WTC11 (cell line): ENCODE results near the gene DDB1. TPM values are rescaled to one million over a fixed set of nuclear protein-coding genes. Genes with fewer than 3 reads are reported as not detected.
A peak's percentile ranks its signal among the peaks of the same experiment; 100 is the strongest.

ENCODE experiments used
- CREB1 ChIP-seq: sonication (generic); formaldehyde crosslinking; IDR thresholded peaks from 2 replicates; pipeline ENCODE4 v1.8.0; 2023; ENCODE audit warnings: mild to moderate bottlenecking, missing genetic modification reagents
- ELF4 ChIP-seq: sonication (generic); formaldehyde crosslinking; IDR thresholded peaks from 2 replicates; pipeline ENCODE4 v1.8.1; 2022; ENCODE audit warnings: low read depth, mild to moderate bottlenecking, moderate library complexity, missing genetic modification reagents
- FOXJ3 ChIP-seq: sonication (generic); formaldehyde crosslinking; IDR thresholded peaks from 2 replicates; pipeline ENCODE4 v1.9.0; 2021; ENCODE audit warnings: missing genetic modification reagents, mild to moderate bottlenecking, borderline replicate concordance
- NFATC4 ChIP-seq: fragments of 250-450 bp; sonication (Bioruptor Pico); IDR thresholded peaks from 2 replicates; pipeline ENCODE4 v1.9.0; 2021; ENCODE audit warnings: mild to moderate bottlenecking
- RELA ChIP-seq: sonication (generic); formaldehyde crosslinking; IDR thresholded peaks from 2 replicates; pipeline ENCODE4 v1.8.1; 2022; ENCODE audit warnings: missing genetic modification reagents, mild to moderate bottlenecking, borderline replicate concordance
- SMAD4 ChIP-seq: sonication (generic); formaldehyde crosslinking; IDR thresholded peaks from 2 replicates; pipeline ENCODE4 v1.8.0; 2022; ENCODE audit warnings: mild to moderate bottlenecking, missing genetic modification reagents
- ZNF232 ChIP-seq: sonication (generic); formaldehyde crosslinking; IDR thresholded peaks from 2 replicates; pipeline ENCODE4 v1.8.0; 2022; ENCODE audit warnings: mild to moderate bottlenecking, missing genetic modification reagents
- ZNF263 ChIP-seq: sonication (generic); formaldehyde crosslinking; IDR thresholded peaks from 2 replicates; pipeline ENCODE4 v1.8.1; 2022; ENCODE audit warnings: low read depth, mild to moderate bottlenecking, moderate library complexity, missing genetic modification reagents
- ZNF671 ChIP-seq: fragments of 250-450 bp; sonication (Bioruptor Pico); IDR thresholded peaks from 2 replicates; pipeline ENCODE4 v1.8.0; 2021; ENCODE audit warnings: mild to moderate bottlenecking
- total RNA-seq: library from RNA; stranded (reverse); gene quantifications from 3 replicates; pipeline ENCODE4 v1.2.3, GENCODE V29; 2021
- TF ChIP-seq, protein P1 (sequence below): sonication (generic); formaldehyde crosslinking; conservative IDR thresholded peaks from 2 replicates; pipeline ENCODE4 v1.8.1; 2022; ENCODE audit warnings: mild to moderate bottlenecking, missing genetic modification reagents
- TF ChIP-seq, protein P2 (sequence below): sonication (generic); formaldehyde crosslinking; IDR thresholded peaks from 2 replicates; pipeline ENCODE4 v1.8.0; 2022; ENCODE audit warnings: mild to moderate bottlenecking, missing genetic modification reagents
- TF ChIP-seq, protein P3 (sequence below): sonication (generic); formaldehyde crosslinking; IDR thresholded peaks from 2 replicates; pipeline ENCODE4 v1.8.1; 2022; ENCODE audit warnings: low read depth, mild to moderate bottlenecking, moderate library complexity, missing genetic modification reagents, borderline replicate concordance
- TF ChIP-seq, protein P4 (sequence below): sonication (generic); formaldehyde crosslinking; IDR thresholded peaks from 2 replicates; pipeline ENCODE4 v1.8.0; 2022; ENCODE audit warnings: mild to moderate bottlenecking, missing genetic modification reagents
- TF ChIP-seq, protein P5 (sequence below): sonication (generic); formaldehyde crosslinking; IDR thresholded peaks from 2 replicates; pipeline ENCODE4 v1.8.1; 2022; ENCODE audit warnings: mild to moderate bottlenecking, missing genetic modification reagents, moderate library complexity, borderline replicate concordance
- TF ChIP-seq, protein P6 (sequence below): sonication (generic); formaldehyde crosslinking; IDR thresholded peaks from 2 replicates; pipeline ENCODE4 v1.8.1; 2023; ENCODE audit warnings: mild to moderate bottlenecking, missing genetic modification reagents
- TF ChIP-seq, protein P7 (sequence below): fragments of 250-450 bp; sonication (Bioruptor Pico); IDR thresholded peaks from 2 replicates; pipeline ENCODE4 v1.9.0; 2021; ENCODE audit warnings: mild to moderate bottlenecking
- TF ChIP-seq, protein P8 (sequence below): fragments of 250-450 bp; sonication (Bioruptor Pico); IDR thresholded peaks from 2 replicates; pipeline ENCODE4 v2.1.2; 2022; ENCODE audit warnings: mild to moderate bottlenecking, moderate library complexity
- TF ChIP-seq, protein P9 (sequence below): sonication (generic); formaldehyde crosslinking; IDR thresholded peaks from 2 replicates; pipeline ENCODE4 v1.8.1; 2023; ENCODE audit warnings: mild to moderate bottlenecking, missing genetic modification reagents
- TF ChIP-seq, protein P10 (sequence below): fragments of 250-450 bp; sonication (Bioruptor Pico); IDR thresholded peaks from 2 replicates; pipeline ENCODE4 v1.9.0; 2021; ENCODE audit warnings: moderate library complexity, mild to moderate bottlenecking, inconsistent platforms, borderline replicate concordance

DDB1 gene
- total RNA-seq, 1 experiment from 2014 or later = 316 TPM

DNA sequence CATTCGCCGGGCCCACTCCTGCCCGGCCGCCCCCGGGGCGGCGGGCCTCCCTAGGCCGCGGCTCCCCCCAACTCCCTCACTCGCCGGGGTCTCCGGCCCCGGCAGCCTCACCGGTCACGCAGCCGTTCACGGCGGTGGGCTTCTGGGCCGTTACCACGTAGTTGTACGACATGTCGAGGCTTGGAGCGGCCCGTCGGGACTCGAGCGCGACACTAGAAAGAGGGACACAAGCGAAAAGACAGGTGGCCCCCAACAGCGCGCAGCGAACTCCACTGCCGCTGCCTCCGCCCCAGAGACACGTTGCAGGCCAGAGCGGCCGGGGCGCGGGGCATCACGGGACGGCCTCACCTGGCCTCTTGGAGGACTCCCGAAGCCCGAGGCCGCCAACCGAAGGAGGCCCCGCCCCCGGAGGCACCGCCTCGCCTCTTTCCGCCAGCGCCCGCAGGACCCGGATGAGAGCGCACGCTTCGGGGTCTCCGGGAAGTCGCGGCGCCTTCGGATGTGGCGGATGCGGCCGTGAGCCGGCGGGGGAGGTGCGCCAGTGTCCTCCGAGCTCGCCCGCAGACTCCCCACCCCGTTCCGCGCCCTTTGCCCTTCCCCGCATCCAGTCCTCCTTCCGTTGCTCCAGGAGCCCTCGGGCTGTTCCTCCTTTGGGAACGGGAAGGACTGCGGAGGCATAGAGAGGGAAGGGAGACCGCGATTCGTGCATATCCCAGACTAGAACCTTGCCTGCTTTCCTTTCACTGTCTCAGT, at the start of gene DDB1, which contains the start of gene TKFC (continued):
- no peak for TF ChIP-seq CREB1 (CRISPR knock-in tag)
- TF ChIP-seq, protein P1, sequence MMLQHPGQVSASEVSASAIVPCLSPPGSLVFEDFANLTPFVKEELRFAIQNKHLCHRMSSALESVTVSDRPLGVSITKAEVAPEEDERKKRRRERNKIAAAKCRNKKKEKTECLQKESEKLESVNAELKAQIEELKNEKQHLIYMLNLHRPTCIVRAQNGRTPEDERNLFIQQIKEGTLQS (CRISPR knock-in tag) = no peak
- peak; percentile 97 for TF ChIP-seq ZNF232
- TF ChIP-seq RELA = no peak
- TF ChIP-seq, protein P2, sequence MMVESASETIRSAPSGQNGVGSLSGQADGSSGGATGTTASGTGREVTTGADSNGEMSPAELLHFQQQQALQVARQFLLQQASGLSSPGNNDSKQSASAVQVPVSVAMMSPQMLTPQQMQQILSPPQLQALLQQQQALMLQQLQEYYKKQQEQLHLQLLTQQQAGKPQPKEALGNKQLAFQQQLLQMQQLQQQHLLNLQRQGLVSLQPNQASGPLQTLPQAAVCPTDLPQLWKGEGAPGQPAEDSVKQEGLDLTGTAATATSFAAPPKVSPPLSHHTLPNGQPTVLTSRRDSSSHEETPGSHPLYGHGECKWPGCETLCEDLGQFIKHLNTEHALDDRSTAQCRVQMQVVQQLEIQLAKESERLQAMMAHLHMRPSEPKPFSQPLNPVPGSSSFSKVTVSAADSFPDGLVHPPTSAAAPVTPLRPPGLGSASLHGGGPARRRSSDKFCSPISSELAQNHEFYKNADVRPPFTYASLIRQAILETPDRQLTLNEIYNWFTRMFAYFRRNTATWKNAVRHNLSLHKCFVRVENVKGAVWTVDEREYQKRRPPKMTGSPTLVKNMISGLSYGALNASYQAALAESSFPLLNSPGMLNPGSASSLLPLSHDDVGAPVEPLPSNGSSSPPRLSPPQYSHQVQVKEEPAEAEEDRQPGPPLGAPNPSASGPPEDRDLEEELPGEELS = peak; percentile 48; the same call in 1 of the 2 replicates
- TF ChIP-seq, protein P3, sequence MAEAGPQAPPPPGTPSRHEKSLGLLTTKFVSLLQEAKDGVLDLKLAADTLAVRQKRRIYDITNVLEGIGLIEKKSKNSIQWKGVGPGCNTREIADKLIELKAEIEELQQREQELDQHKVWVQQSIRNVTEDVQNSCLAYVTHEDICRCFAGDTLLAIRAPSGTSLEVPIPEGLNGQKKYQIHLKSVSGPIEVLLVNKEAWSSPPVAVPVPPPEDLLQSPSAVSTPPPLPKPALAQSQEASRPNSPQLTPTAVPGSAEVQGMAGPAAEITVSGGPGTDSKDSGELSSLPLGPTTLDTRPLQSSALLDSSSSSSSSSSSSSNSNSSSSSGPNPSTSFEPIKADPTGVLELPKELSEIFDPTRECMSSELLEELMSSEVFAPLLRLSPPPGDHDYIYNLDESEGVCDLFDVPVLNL (CRISPR knock-in tag) = no peak
- TF ChIP-seq, protein P4, sequence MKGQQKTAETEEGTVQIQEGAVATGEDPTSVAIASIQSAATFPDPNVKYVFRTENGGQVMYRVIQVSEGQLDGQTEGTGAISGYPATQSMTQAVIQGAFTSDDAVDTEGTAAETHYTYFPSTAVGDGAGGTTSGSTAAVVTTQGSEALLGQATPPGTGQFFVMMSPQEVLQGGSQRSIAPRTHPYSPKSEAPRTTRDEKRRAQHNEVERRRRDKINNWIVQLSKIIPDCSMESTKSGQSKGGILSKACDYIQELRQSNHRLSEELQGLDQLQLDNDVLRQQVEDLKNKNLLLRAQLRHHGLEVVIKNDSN = peak; percentile 78; the same call in 1 of the 2 replicates
- TF ChIP-seq, protein P5, sequence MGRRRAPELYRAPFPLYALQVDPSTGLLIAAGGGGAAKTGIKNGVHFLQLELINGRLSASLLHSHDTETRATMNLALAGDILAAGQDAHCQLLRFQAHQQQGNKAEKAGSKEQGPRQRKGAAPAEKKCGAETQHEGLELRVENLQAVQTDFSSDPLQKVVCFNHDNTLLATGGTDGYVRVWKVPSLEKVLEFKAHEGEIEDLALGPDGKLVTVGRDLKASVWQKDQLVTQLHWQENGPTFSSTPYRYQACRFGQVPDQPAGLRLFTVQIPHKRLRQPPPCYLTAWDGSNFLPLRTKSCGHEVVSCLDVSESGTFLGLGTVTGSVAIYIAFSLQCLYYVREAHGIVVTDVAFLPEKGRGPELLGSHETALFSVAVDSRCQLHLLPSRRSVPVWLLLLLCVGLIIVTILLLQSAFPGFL = no peak
- TF ChIP-seq, protein P6, sequence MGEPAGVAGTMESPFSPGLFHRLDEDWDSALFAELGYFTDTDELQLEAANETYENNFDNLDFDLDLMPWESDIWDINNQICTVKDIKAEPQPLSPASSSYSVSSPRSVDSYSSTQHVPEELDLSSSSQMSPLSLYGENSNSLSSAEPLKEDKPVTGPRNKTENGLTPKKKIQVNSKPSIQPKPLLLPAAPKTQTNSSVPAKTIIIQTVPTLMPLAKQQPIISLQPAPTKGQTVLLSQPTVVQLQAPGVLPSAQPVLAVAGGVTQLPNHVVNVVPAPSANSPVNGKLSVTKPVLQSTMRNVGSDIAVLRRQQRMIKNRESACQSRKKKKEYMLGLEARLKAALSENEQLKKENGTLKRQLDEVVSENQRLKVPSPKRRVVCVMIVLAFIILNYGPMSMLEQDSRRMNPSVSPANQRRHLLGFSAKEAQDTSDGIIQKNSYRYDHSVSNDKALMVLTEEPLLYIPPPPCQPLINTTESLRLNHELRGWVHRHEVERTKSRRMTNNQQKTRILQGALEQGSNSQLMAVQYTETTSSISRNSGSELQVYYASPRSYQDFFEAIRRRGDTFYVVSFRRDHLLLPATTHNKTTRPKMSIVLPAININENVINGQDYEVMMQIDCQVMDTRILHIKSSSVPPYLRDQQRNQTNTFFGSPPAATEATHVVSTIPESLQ = no peak
- TF ChIP-seq, protein P7, sequence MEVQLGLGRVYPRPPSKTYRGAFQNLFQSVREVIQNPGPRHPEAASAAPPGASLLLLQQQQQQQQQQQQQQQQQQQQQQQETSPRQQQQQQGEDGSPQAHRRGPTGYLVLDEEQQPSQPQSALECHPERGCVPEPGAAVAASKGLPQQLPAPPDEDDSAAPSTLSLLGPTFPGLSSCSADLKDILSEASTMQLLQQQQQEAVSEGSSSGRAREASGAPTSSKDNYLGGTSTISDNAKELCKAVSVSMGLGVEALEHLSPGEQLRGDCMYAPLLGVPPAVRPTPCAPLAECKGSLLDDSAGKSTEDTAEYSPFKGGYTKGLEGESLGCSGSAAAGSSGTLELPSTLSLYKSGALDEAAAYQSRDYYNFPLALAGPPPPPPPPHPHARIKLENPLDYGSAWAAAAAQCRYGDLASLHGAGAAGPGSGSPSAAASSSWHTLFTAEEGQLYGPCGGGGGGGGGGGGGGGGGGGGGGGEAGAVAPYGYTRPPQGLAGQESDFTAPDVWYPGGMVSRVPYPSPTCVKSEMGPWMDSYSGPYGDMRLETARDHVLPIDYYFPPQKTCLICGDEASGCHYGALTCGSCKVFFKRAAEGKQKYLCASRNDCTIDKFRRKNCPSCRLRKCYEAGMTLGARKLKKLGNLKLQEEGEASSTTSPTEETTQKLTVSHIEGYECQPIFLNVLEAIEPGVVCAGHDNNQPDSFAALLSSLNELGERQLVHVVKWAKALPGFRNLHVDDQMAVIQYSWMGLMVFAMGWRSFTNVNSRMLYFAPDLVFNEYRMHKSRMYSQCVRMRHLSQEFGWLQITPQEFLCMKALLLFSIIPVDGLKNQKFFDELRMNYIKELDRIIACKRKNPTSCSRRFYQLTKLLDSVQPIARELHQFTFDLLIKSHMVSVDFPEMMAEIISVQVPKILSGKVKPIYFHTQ (CRISPR knock-in tag) = no peak
- no peak for TF ChIP-seq FOXJ3 (CRISPR knock-in tag)
- TF ChIP-seq ZNF263 (CRISPR knock-in tag) = no peak
- TF ChIP-seq ELF4 (CRISPR knock-in tag) = no peak; the same call in 1 of the 2 replicates
- TF ChIP-seq, protein P8, sequence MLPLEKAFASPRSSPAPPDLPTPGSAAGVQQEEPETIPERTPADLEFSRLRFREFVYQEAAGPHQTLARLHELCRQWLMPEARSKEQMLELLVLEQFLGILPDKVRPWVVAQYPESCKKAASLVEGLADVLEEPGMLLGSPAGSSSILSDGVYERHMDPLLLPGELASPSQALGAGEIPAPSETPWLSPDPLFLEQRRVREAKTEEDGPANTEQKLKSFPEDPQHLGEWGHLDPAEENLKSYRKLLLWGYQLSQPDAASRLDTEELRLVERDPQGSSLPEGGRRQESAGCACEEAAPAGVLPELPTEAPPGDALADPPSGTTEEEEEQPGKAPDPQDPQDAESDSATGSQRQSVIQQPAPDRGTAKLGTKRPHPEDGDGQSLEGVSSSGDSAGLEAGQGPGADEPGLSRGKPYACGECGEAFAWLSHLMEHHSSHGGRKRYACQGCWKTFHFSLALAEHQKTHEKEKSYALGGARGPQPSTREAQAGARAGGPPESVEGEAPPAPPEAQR (CRISPR knock-in tag) = no peak
- no peak for TF ChIP-seq ZNF671 (CRISPR knock-in tag)
- no peak for TF ChIP-seq NFATC4 (CRISPR knock-in tag)
- TF ChIP-seq SMAD4 = no peak
- TF ChIP-seq, protein P9, sequence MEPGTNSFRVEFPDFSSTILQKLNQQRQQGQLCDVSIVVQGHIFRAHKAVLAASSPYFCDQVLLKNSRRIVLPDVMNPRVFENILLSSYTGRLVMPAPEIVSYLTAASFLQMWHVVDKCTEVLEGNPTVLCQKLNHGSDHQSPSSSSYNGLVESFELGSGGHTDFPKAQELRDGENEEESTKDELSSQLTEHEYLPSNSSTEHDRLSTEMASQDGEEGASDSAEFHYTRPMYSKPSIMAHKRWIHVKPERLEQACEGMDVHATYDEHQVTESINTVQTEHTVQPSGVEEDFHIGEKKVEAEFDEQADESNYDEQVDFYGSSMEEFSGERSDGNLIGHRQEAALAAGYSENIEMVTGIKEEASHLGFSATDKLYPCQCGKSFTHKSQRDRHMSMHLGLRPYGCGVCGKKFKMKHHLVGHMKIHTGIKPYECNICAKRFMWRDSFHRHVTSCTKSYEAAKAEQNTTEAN (CRISPR knock-in tag) = peak; percentile 78; the same call in 1 of the 2 replicates
- TF ChIP-seq, protein P10, sequence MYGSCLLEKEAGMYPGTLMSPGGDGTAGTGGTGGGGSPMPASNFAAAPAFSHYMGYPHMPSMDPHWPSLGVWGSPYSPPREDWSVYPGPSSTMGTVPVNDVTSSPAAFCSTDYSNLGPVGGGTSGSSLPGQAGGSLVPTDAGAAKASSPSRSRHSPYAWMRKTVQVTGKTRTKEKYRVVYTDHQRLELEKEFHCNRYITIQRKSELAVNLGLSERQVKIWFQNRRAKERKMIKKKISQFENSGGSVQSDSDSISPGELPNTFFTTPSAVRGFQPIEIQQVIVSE = no peak
